ENCODE measurements around the gene ENDOG.
A peak's percentile ranks its signal among the peaks of the same experiment; 100 is the strongest.

DNA sequence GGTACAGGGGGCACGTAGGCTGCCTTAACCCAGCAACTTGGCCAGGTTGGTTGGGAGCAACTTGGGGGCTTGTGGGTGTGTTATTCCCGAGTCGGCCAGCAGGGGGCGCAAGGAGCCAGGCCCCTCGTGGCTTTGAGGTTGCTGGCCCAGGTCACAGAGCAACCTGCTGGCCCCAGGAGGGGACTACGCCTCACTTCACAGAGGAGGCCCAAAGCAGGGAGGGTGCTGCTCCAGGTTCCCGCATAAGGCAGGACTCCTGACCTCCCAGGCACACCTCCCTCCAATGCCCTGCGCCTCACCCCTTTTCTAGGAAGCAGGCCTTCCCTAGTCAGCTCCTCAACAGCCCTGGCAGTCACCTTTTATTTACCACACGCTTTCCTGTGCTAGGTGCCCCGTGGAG, 45.3 kb downstream of the ENDOG start:
- TF ChIP-seq CTCF (IDR thresholded peaks at IDR 0.05) (peak; percentile 94 to 99 (median 94)), POLR2A (IDR thresholded peaks at IDR 0.05) (no peak)

Measured in testis (tissue), 2 donors.